ENCODE results near the gene PAIP2. TPM values are rescaled to one million over a fixed set of nuclear protein-coding genes. Genes with fewer than 3 reads are reported as not detected.
A peak's percentile ranks its signal among the peaks of the same experiment; 100 is the strongest.
"Not testable (repeated sequence)": the region's sequence is repeated elsewhere in the genome, so short reads cannot be mapped to it uniquely, and the experiment has no call there.

The PAIP2 gene
- total RNA-seq, 4 donors from 2014 or later: 13.8 to 67.3 (median 36.5) TPM

DNA sequence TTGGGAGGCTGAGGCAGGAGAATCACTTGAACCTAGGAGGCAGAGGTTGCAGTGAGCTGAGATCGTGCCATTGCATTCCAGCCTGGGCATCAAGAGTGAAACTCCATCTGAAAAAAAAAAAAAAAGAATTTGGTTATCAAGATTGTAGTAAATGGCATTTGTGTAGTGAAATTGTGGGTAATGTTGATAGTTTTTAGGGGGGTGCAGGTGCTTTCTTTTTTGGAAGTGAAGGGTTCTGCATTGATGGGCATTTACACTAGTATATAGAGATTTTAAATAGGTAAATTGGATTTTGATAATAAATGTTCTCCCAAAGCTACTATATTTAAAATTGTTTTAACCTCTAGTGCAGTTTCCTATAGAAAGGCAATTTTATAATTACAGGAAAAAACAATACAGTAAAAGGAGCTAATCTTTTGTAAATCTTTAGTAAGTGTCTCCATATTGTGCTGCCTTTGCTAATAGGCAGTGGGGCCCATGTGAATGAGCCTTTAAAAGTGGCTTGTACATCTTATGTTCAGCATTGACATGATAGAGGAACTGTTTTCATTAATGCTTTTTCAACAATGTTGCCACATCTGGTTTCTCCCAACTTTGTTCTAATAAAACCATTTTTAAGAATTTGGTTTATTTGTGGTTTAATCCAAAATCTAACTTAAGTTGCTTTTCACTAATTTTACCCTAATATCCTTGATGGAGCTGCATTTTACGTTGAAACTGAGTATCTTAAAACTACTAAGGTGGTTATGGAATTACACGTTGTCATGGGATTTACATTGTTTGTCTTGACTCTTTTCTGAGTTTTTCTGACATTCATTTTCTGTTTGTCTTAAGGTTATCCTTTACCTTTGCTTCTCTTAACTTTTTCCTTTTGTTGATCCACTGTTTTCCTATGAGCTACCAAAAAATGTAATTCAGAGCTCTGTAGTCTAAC is 37.0 kb upstream of the PAIP2 start:
- 21 to 39% methylated on average over 3 of the region's 3 CpGs for WGBS, 2 donors (ENCODE audit: low coverage in 1 of 2)
- peaks cover 14 to 100% (median 53%) of the 10 kb centered on the region in 4 donors for H3K4me1 ChIP-seq
- no peak overlapping the region for H3K4me3 ChIP-seq

DNA sequence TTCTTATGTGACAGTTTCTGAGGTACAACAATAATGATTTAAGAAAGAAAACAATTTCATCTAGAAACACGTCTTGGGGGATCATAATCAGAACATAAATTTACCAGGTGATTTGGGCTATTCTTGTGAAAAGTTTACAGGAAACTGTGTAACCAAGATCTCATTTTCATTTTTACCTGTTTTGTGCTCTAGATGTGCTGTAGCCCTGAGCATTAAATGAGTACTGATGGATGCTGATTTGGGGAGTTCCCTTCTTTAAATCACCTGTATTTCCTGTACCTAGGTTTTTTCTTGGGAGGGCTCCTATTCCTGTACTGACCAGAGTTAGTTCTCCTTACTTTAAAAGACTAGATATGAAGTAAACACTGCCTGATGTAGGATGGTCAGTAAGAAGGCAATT is 35.5 kb upstream of the PAIP2 start:
- in situ Hi-C loops (cut with MboI; ENCODE audit: low pct_ligation_motif_present in 1 of 4, low pct_unique_long_range_greater_than_20kb in 1 of 4, low sequenced_read_pairs in 3 of 4) (no loop called here), intact Hi-C loops (cut with DNase I; ENCODE audit: low total_unique reads) (no loop called here)
- Histone ChIP-seq H3K27ac (no peak overlapping the region), H3K4me3 (no peak overlapping the region), H3K27me3 (no peaks in the 10 kb centered on the region), H3K9me3 (no peaks in the 10 kb centered on the region), H3K4me1 (peaks cover 11 to 100% (median 56%) of the 10 kb centered on the region in 4 donors), H3K36me3 (no peaks in the 10 kb centered on the region)
- DNase-seq: no peak
- WGBS, 2 donors (ENCODE audit: low coverage in 1 of 2): 7 to 24% methylated on average over 1 of the region's 1 CpG
- TF ChIP-seq POLR2A (IDR thresholded peaks at IDR 0.05): no peak
- no peak for TF ChIP-seq POLR2AphosphoS5 (IDR thresholded peaks at IDR 0.05)

More for the DNA sequence above, 37.0 kb upstream of the PAIP2 start:
- no peak for DNase-seq
- H3K9me3 ChIP-seq: no peaks in the 10 kb centered on the region
- H3K27ac ChIP-seq: no peak overlapping the region
- in situ Hi-C loops (cut with MboI; ENCODE audit: low pct_ligation_motif_present in 1 of 4, low pct_unique_long_range_greater_than_20kb in 1 of 4, low sequenced_read_pairs in 3 of 4): no loop called here
- TF ChIP-seq, protein P1, sequence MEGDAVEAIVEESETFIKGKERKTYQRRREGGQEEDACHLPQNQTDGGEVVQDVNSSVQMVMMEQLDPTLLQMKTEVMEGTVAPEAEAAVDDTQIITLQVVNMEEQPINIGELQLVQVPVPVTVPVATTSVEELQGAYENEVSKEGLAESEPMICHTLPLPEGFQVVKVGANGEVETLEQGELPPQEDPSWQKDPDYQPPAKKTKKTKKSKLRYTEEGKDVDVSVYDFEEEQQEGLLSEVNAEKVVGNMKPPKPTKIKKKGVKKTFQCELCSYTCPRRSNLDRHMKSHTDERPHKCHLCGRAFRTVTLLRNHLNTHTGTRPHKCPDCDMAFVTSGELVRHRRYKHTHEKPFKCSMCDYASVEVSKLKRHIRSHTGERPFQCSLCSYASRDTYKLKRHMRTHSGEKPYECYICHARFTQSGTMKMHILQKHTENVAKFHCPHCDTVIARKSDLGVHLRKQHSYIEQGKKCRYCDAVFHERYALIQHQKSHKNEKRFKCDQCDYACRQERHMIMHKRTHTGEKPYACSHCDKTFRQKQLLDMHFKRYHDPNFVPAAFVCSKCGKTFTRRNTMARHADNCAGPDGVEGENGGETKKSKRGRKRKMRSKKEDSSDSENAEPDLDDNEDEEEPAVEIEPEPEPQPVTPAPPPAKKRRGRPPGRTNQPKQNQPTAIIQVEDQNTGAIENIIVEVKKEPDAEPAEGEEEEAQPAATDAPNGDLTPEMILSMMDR (IDR thresholded peaks at IDR 0.05): no peak
- TF ChIP-seq POLR2A (IDR thresholded peaks at IDR 0.05): no peak
- TF ChIP-seq POLR2AphosphoS5 (IDR thresholded peaks at IDR 0.05): no peak
- no peak for TF ChIP-seq EP300 (IDR thresholded peaks at IDR 0.05; ENCODE audit: low read depth)
- H3K36me3 ChIP-seq: no peaks in the 10 kb centered on the region
- H3K27me3 ChIP-seq: no peaks in the 10 kb centered on the region
- intact Hi-C loops (cut with DNase I; ENCODE audit: low total_unique reads): no loop called here

DNA sequence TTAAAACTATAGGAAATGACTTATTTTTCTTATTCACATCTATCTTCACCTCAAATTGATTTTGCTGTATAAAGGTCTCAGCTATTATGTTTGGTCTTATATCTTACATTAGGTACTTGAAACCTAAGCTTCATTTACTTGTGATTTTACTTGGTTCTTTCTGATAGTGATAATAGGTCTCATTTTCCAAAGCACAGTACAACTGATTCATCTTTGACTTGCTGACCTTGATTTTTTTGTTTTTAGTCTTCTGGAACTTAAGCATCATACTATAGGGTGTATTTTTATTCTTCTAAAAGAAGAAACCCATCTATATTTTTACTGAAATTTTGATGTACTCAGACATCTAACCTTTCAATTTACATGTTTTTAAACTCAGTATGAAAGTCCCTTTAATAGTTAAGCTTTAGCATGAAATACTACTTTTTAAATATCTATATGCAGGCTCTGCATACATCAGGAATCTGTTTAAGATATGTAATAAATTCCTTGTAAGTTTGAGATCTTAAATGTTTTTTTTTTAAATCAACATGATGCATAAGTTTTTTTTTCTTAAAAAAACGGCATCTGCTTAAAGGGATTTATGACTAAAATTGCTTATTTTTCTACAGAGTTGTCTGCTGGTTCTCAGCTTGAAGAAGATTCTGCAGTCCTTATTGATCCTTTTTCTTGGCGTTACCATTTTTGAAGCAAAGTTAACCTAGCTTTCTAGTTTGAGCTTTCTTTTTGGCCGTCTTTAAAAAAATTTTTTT is 34.9 kb upstream of the PAIP2 start:
- Histone ChIP-seq H3K27me3 (no peaks in the 10 kb centered on the region), H3K4me3 (no peak overlapping the region), H3K4me1 (peaks cover 11 to 98% (median 55%) of the 10 kb centered on the region in 4 donors), H3K27ac (no peak overlapping the region), H3K9me3 (no peaks in the 10 kb centered on the region), H3K36me3 (no peaks in the 10 kb centered on the region)
- TF ChIP-seq POLR2A (IDR thresholded peaks at IDR 0.05) (no peak), EP300 (IDR thresholded peaks at IDR 0.05; ENCODE audit: low read depth) (no peak), POLR2AphosphoS5 (IDR thresholded peaks at IDR 0.05) (no peak)
- TF ChIP-seq, protein P1 (IDR thresholded peaks at IDR 0.05): no peak
- DNase-seq: no peak
- in situ Hi-C loops (cut with MboI; ENCODE audit: low pct_ligation_motif_present in 1 of 4, low pct_unique_long_range_greater_than_20kb in 1 of 4, low sequenced_read_pairs in 3 of 4): no loop called here
- intact Hi-C loops (cut with DNase I; ENCODE audit: low total_unique reads): no loop called here
- WGBS, 2 donors (ENCODE audit: low coverage in 1 of 2): 56 to 57% methylated on average over 3 of the region's 3 CpGs

DNA sequence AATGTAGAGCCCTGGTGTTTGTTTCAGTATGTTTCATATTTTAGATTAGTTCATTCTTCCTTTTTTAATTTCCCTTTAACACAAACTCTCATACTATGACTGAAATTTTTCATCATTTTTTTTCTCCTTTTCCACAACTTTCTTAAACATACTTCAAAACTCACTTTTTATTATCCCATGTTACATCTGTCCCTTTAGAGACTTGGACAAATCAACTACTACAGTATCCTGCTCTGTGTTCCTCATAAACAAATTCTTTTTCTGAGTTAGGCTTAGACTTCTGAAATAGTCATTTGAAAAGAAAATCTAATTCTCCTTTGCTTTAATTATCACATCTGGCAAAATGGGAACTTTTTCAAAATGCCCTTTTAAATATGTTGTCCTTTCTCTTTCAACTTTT is 32.9 kb upstream of the PAIP2 start:
- no peaks in the 10 kb centered on the region for H3K27me3 ChIP-seq
- in situ Hi-C loops (cut with MboI; ENCODE audit: low pct_ligation_motif_present in 1 of 4, low pct_unique_long_range_greater_than_20kb in 1 of 4, low sequenced_read_pairs in 3 of 4) (no loop called here), intact Hi-C loops (cut with DNase I; ENCODE audit: low total_unique reads) (no loop called here)
- H3K4me1 ChIP-seq: peaks cover 11 to 98% (median 52%) of the 10 kb centered on the region in 4 donors
- no peak for TF ChIP-seq EP300 (IDR thresholded peaks at IDR 0.05; ENCODE audit: low read depth)
- no peak for TF ChIP-seq POLR2A (IDR thresholded peaks at IDR 0.05)
- TF ChIP-seq, protein P1 (IDR thresholded peaks at IDR 0.05): no peak
- TF ChIP-seq POLR2AphosphoS5 (IDR thresholded peaks at IDR 0.05): no peak
- no peak for DNase-seq
- no peaks in the 10 kb centered on the region for H3K36me3 ChIP-seq
- H3K4me3 ChIP-seq: no peak overlapping the region
- H3K27ac ChIP-seq: no peak overlapping the region
- H3K9me3 ChIP-seq: no peaks in the 10 kb centered on the region

DNA sequence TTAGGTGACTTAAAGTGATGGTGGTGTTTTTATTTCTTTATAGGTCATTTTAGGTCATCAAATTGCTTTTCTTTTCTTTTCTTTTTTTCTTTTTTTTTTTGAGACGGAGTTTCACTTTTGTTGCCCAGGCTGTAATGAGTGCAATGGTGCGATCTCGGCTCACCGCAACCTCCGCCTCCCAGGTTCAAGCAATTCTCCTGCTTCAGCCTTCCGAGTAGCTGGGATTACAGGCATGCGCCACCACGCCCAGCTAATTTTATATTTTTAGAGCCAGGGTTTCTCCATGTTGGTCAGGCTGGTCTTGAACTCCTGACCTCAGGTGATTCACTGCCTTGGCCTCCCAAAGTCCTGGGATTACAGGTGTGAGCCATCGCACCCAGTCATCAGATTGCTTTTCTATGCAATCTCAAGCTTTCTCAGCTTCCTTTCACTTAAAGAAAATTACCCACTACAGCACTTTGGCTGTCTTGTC is 30.9 kb upstream of the PAIP2 start:
- DNase-seq: peak; percentile 29
- 71 to 82% methylated on average over 1 to 9 of the region's 9 CpGs for WGBS, 2 donors (ENCODE audit: low coverage in 1 of 2)
- H3K4me3 ChIP-seq; in situ Hi-C loops (cut with MboI; ENCODE audit: low pct_ligation_motif_present in 1 of 4, low pct_unique_long_range_greater_than_20kb in 1 of 4, low sequenced_read_pairs in 3 of 4); H3K9me3 ChIP-seq; H3K36me3 ChIP-seq; H3K27me3 ChIP-seq; intact Hi-C loops (cut with DNase I; ENCODE audit: low total_unique reads): not testable (repeated sequence)
- Histone ChIP-seq H3K4me1 (peaks cover 0 to 91% (median 40%) of the 10 kb centered on the region in 4 donors), H3K27ac (peak overlapping the region in 1 of 4 donors; percentile 15)

All from transverse colon (tissue), 4 donors.